Measurements from ENCODE around the gene PAGR1.
A peak's percentile ranks its signal among the peaks of the same experiment; 100 is the strongest.

PAGR1 gene

DNA sequence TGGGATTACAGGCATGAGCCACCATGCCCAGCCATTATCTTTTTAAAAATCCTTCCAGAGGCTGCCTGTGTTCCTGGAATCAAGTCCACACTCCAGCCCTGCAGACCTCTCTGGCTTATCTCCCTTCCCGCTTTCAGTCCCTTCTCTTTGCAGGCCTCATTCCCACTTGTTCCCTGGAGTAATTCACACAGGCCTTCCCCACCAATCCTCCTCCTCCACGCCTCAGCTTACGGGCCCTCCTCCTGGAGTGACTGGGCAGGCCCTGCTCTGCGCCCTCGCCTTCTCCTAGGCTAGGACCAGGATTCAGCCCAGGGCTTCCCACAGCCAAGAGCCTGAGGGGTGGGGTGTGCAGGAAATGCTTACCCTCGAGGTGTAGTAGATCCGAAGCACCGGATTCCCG, 44.3 kb downstream of the PAGR1 start:
- TF ChIP-seq CTCF (IDR thresholded peaks at IDR 0.05; ENCODE audit: poor library complexity, severe bottlenecking): no peak
- no peaks in the 10 kb centered on the region for H3K9me3 ChIP-seq (ENCODE audit: severe bottlenecking)
- H3K27me3 ChIP-seq (ENCODE audit: insufficient read depth, poor library complexity, severe bottlenecking): no peaks in the 10 kb centered on the region
- DNase-seq (ENCODE audit: low spot score) (no peak), ATAC-seq (ENCODE audit: low read depth) (no peak)
- peaks cover 6% of the 10 kb centered on the region for H3K36me3 ChIP-seq (ENCODE audit: low read depth)
- H3K27ac ChIP-seq (ENCODE audit: poor library complexity, severe bottlenecking): no peak overlapping the region
- no peaks in the 10 kb centered on the region for H3K4me1 ChIP-seq (ENCODE audit: insufficient read depth, poor library complexity, severe bottlenecking)
- H3K4me3 ChIP-seq (ENCODE audit: severe bottlenecking): no peak overlapping the region

GRCh38 chr16:29862383-29862883, 46.5 kb downstream of the PAGR1 start:
- no peaks in the 10 kb centered on the region for H3K9me3 ChIP-seq (ENCODE audit: severe bottlenecking)
- peak overlapping the region; percentile 77 for H3K4me3 ChIP-seq (ENCODE audit: severe bottlenecking)
- H3K4me1 ChIP-seq (ENCODE audit: insufficient read depth, poor library complexity, severe bottlenecking): no peaks in the 10 kb centered on the region
- peak overlapping the region; percentile 50 for H3K27ac ChIP-seq (ENCODE audit: poor library complexity, severe bottlenecking)
- no peak for TF ChIP-seq CTCF (IDR thresholded peaks at IDR 0.05; ENCODE audit: poor library complexity, severe bottlenecking)
- ATAC-seq (ENCODE audit: low read depth) (peak; percentile 7; the same call in 2 of the 3 replicates), DNase-seq (ENCODE audit: low spot score) (no peak)
- H3K36me3 ChIP-seq (ENCODE audit: low read depth): peaks cover 6% of the 10 kb centered on the region
- H3K27me3 ChIP-seq (ENCODE audit: insufficient read depth, poor library complexity, severe bottlenecking): no peaks in the 10 kb centered on the region

GRCh38 chr16:29862884-29863668, 47.1 kb downstream of the PAGR1 start, which contains the start of gene CDIPT:
TSS of gene CDIPT (minus strand) at chr16:29863226. CDS start at chr16:29862857, 369 bp downstream.
- Histone ChIP-seq H3K36me3 (ENCODE audit: low read depth) (peaks cover 6% of the 10 kb centered on the region), H3K4me3 (ENCODE audit: severe bottlenecking) (peak within 1 kb of the TSS; percentile 77), H3K27ac (ENCODE audit: poor library complexity, severe bottlenecking) (peak within 1 kb of the TSS; percentile 50), H3K9me3 (ENCODE audit: severe bottlenecking) (no peaks in the 10 kb centered on the region), H3K27me3 (ENCODE audit: insufficient read depth, poor library complexity, severe bottlenecking) (no peaks in the 10 kb centered on the region), H3K4me1 (ENCODE audit: insufficient read depth, poor library complexity, severe bottlenecking) (no peaks in the 10 kb centered on the region)
- DNase-seq (ENCODE audit: low spot score) (peak; percentile 94), ATAC-seq (ENCODE audit: low read depth) (peak; percentile 97)
- TF ChIP-seq CTCF (IDR thresholded peaks at IDR 0.05; ENCODE audit: poor library complexity, severe bottlenecking): peak; percentile 86

- H3K36me3 ChIP-seq (ENCODE audit: low read depth): peaks cover 6% of the 10 kb centered on the region
- H3K4me1 ChIP-seq (ENCODE audit: insufficient read depth, poor library complexity, severe bottlenecking): no peaks in the 10 kb centered on the region
- peak overlapping the region; percentile 50 for H3K27ac ChIP-seq (ENCODE audit: poor library complexity, severe bottlenecking)
- H3K4me3 ChIP-seq (ENCODE audit: severe bottlenecking): peak overlapping the region; percentile 77
- no peaks in the 10 kb centered on the region for H3K27me3 ChIP-seq (ENCODE audit: insufficient read depth, poor library complexity, severe bottlenecking)
- DNase-seq (ENCODE audit: low spot score): no peak
- no peaks in the 10 kb centered on the region for H3K9me3 ChIP-seq (ENCODE audit: severe bottlenecking)
- no peak for ATAC-seq (ENCODE audit: low read depth)
- peak; percentile 58 for TF ChIP-seq CTCF (IDR thresholded peaks at IDR 0.05; ENCODE audit: poor library complexity, severe bottlenecking)
Measured at GRCh38 chr16:29863669-29863984, 47.7 kb downstream of the PAGR1 start.

DNA sequence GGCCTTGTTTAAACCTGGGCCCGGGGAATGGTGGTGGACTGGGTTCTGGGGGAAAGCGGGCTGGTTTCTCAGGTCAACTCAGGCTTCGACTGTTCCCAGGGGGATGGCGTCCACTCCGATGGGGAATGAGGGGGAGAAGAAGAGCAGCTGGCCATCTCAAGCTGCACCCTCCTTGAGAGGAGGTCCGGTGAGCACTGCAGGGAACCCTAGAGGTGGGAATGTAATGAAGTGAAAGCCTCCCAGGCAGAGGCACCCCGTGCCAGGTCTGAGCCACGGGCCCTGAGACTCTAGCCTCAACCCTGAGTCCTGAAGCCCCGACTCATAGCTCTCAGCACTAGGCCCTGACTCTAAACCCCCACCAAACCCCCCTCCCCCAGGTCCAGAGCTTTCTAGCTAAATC, 48.3 kb downstream of the PAGR1 start:
- H3K27me3 ChIP-seq (ENCODE audit: insufficient read depth, poor library complexity, severe bottlenecking): no peaks in the 10 kb centered on the region
- no peaks in the 10 kb centered on the region for H3K4me1 ChIP-seq (ENCODE audit: insufficient read depth, poor library complexity, severe bottlenecking)
- TF ChIP-seq CTCF (IDR thresholded peaks at IDR 0.05; ENCODE audit: poor library complexity, severe bottlenecking): no peak
- H3K4me3 ChIP-seq (ENCODE audit: severe bottlenecking): no peak overlapping the region
- ATAC-seq (ENCODE audit: low read depth) (no peak), DNase-seq (ENCODE audit: low spot score) (no peak)
- peaks cover 6% of the 10 kb centered on the region for H3K36me3 ChIP-seq (ENCODE audit: low read depth)
- no peaks in the 10 kb centered on the region for H3K9me3 ChIP-seq (ENCODE audit: severe bottlenecking)
- H3K27ac ChIP-seq (ENCODE audit: poor library complexity, severe bottlenecking): no peak overlapping the region
